Fibroblast of lung (primary cell): ENCODE results near the gene CALD1. TPM values are rescaled to one million over a fixed set of nuclear protein-coding genes. Genes with fewer than 3 reads are reported as not detected.

Source experiments
- DNase-seq, 2 donors: peaks; one replicate each; pipeline versions ENCODE4 v3.0.0 to v3.0.0-alpha.2; 2010; ENCODE audit warnings: low read depth in 2 of 2
- H2AFZ ChIP-seq: 2 replicates; pipeline ENCODE4 v1.5.1; 2012; ENCODE audit warnings: low read length, control low read depth, inconsistent platforms
- H3K27ac ChIP-seq: 2 replicates; pipeline ENCODE4 v1.5.1; 2011; ENCODE audit warnings: low read length, control low read depth; ENCODE audit not compliant: insufficient read depth
- H3K27me3 ChIP-seq: 2 replicates; pipeline ENCODE4 v1.5.1; 2011; ENCODE audit warnings: mild to moderate bottlenecking, low read length; ENCODE audit not compliant: control insufficient read depth, insufficient read depth
- H3K36me3 ChIP-seq: 2 replicates; pipeline ENCODE4 v1.5.1; 2011; ENCODE audit warnings: low read length; ENCODE audit not compliant: control insufficient read depth, insufficient read depth
- H3K4me1 ChIP-seq: 2 replicates; pipeline ENCODE4 v1.5.1; 2011; ENCODE audit warnings: low read length; ENCODE audit not compliant: control insufficient read depth, insufficient read depth; ENCODE audit errors: extremely low read depth
- H3K4me2 ChIP-seq: 2 replicates; pipeline ENCODE4 v1.5.1; 2011; ENCODE audit warnings: low read length, control low read depth; ENCODE audit not compliant: insufficient read depth; ENCODE audit errors: extremely low read depth
- H3K4me3 ChIP-seq, 4 experiments: fragments of 200-600 bp in 1 of 4; sonication (generic) in 1 of 4; replicated peaks in 1 of 4; 2 replicates each; pipeline ENCODE4 v1.5.1; 2011 to 2016; ENCODE audit warnings: low read length in 4 of 4, low read depth in 3 of 4, mild to moderate bottlenecking in 3 of 4, control low read depth in 2 of 4, inconsistent platforms in 1 of 4, mixed read lengths in 1 of 4; ENCODE audit not compliant: insufficient read depth in 1 of 4; ENCODE audit errors: control extremely low read depth in 1 of 4
- H3K79me2 ChIP-seq: 2 replicates; pipeline ENCODE4 v1.5.1; 2012; ENCODE audit warnings: mild to moderate bottlenecking, low read length, inconsistent platforms; ENCODE audit not compliant: control insufficient read depth, insufficient read depth
- H3K9ac ChIP-seq: 2 replicates; pipeline ENCODE4 v1.5.1; 2011; ENCODE audit warnings: mild to moderate bottlenecking, low read length, control low read depth; ENCODE audit not compliant: insufficient read depth
- H3K9me3 ChIP-seq: 2 replicates; pipeline ENCODE4 v1.5.1; 2012; ENCODE audit warnings: low read depth, low read length; ENCODE audit not compliant: control insufficient read depth, insufficient read depth
- H4K20me1 ChIP-seq: 2 replicates; pipeline ENCODE4 v1.5.1; 2011; ENCODE audit warnings: low read length; ENCODE audit not compliant: control insufficient read depth, insufficient read depth; ENCODE audit errors: extremely low read depth
- CTCF ChIP-seq, 2 donors: IDR thresholded peaks in 1 of 2; conservative IDR thresholded peaks in 1 of 2; 1 replicate in 1 of 2; 2 replicates in 1 of 2; pipeline ENCODE4 v1.5.1; 2011 to 2012; ENCODE audit warnings: low read length in 2 of 2, control low read depth in 1 of 2, inconsistent platforms in 1 of 2, low read depth in 1 of 2, mild to moderate bottlenecking in 1 of 2
- EZH2 ChIP-seq: IDR thresholded peaks from 2 replicates; pipeline ENCODE4 v1.5.1; 2012; ENCODE audit warnings: low read length, control low read depth, mild to moderate bottlenecking; ENCODE audit errors: missing control alignments
- polyA minus RNA-seq: library from RNA; depleted of rRNA, polyadenylated mRNA; stranded (reverse); fragments of >200 nt; gene quantifications from 2 replicates; pipeline ENCODE4 v1.2.3, GENCODE V29; 2011; ENCODE audit warnings: low replicate concordance
- polyA plus RNA-seq, 2 donors: library from polyadenylated mRNA; depleted of rRNA in 1 of 2; stranded (reverse) in 1 of 2; unstranded in 1 of 2; fragments of >200 nt; gene quantifications; 2 replicates each; pipeline ENCODE4 v1.2.1, GENCODE V29; 2011 to 2012; ENCODE audit warnings: missing spikeins in 1 of 2
- total RNA-seq: library from RNA; depleted of rRNA; stranded (reverse); fragments of >200 nt; gene quantifications from 2 replicates; pipeline ENCODE4 v1.2.1, GENCODE V29; 2014

The CALD1 gene
- total RNA-seq (299 and 343 TPM in 2 replicates), polyA plus RNA-seq (377 and 1,187 TPM in 2 replicates), polyA minus RNA-seq (97.5 and 238 TPM in 2 replicates)
- 287 and 889 TPM in 2 replicates for polyA plus RNA-seq (2012)

- H2AFZ ChIP-seq: no peak within 1 kb of the TSS
- H3K9ac ChIP-seq: peak within 1 kb of the TSS; percentile 77
- H3K9me3 ChIP-seq: no peaks in the 10 kb centered on the region
- H3K27me3 ChIP-seq: no peaks in the 10 kb centered on the region
- TF ChIP-seq EZH2 (no peak), CTCF (conservative IDR thresholded peaks at IDR 0.05 in 1 of 2, IDR thresholded peaks at IDR 0.05 in 1 of 2; ENCODE audit: low read depth in 1 of 2, low read length in 2 of 2) (no peak)
- peak within 1 kb of the TSS; percentile 79 for H3K27ac ChIP-seq
- peaks cover 45% of the 10 kb centered on the region for H3K79me2 ChIP-seq
- no peaks in the 10 kb centered on the region for H4K20me1 ChIP-seq
- DNase-seq: peak; percentile 94 to 100
- peaks cover 18% of the 10 kb centered on the region for H3K4me1 ChIP-seq
- H3K4me3 ChIP-seq: peak within 1 kb of the TSS; percentile 80 to 98 (median 88)
- H3K4me2 ChIP-seq: peak within 1 kb of the TSS; percentile 90
- peaks cover under 1% of the 10 kb centered on the region for H3K36me3 ChIP-seq
Observed at GRCh38 chr7:134778941-134779740, at the start of gene CALD1. CALD1 (plus strand) TSS chr7:134779634; CDS start chr7:134867734, 88,100 bp downstream.

GRCh38 chr7:134729895-134730294 is 49.5 kb upstream of the CALD1 start:
- Histone ChIP-seq H3K27ac (peak overlapping the region; percentile 35), H3K4me3 (peak overlapping the region in 1 of 4 experiments; percentile 11), H3K9me3 (no peaks in the 10 kb centered on the region), H3K4me1 (peaks cover 24% of the 10 kb centered on the region), H3K36me3 (no peaks in the 10 kb centered on the region), H2AFZ (peak overlapping the region; percentile 6), H3K79me2 (no peaks in the 10 kb centered on the region), H3K9ac (no peak overlapping the region), H4K20me1 (no peaks in the 10 kb centered on the region), H3K27me3 (no peaks in the 10 kb centered on the region), H3K4me2 (peak overlapping the region; percentile 71)
- TF ChIP-seq CTCF (conservative IDR thresholded peaks at IDR 0.05 in 1 of 2, IDR thresholded peaks at IDR 0.05 in 1 of 2; ENCODE audit: low read depth in 1 of 2, low read length in 2 of 2): no peak
- no peak for TF ChIP-seq EZH2
- no peak for DNase-seq

- Histone ChIP-seq H3K4me2 (peak overlapping the region; percentile 71), H3K27ac (no peak overlapping the region), H3K79me2 (no peaks in the 10 kb centered on the region), H2AFZ (no peak overlapping the region), H3K4me1 (peaks cover 24% of the 10 kb centered on the region), H3K9me3 (no peaks in the 10 kb centered on the region), H3K36me3 (no peaks in the 10 kb centered on the region), H4K20me1 (no peaks in the 10 kb centered on the region), H3K4me3 (peak overlapping the region in 1 of 4 experiments; percentile 11), H3K27me3 (no peaks in the 10 kb centered on the region), H3K9ac (no peak overlapping the region)
- TF ChIP-seq CTCF (conservative IDR thresholded peaks at IDR 0.05 in 1 of 2, IDR thresholded peaks at IDR 0.05 in 1 of 2; ENCODE audit: low read depth in 1 of 2, low read length in 2 of 2): no peak
- no peak for TF ChIP-seq EZH2
- peak; percentile 75 to 82 for DNase-seq
Observed at GRCh38 chr7:134730411-134730829, 49.0 kb upstream of the CALD1 start.
